Esophagus muscularis mucosa (tissue), 4 donors: ENCODE measurements around the gene EGFL7. TPM values are rescaled to one million over a fixed set of nuclear protein-coding genes. Genes with fewer than 3 reads are reported as not detected.

Experiments
- DNase-seq: peaks from one replicate; pipeline ENCODE4 v3.0.0-alpha.2; 2017; ENCODE audit errors: extremely low spot score
- H3K27ac ChIP-seq, 4 donors: fragments of 200-600 bp; sonication (generic); replicated peaks in 1 of 4; 1 replicate in 3 of 4; 2 replicates in 1 of 4; pipeline ENCODE4 v1.5.1; 2016 to 2019; ENCODE audit warnings: mild to moderate bottlenecking in 1 of 4
- H3K27me3 ChIP-seq, 4 donors: fragments of 200-600 bp; sonication (generic); one replicate each; pipeline versions ENCODE4 v1.5.1 to v1.6.0; 2016 to 2019
- H3K36me3 ChIP-seq, 4 donors: fragments of 200-600 bp; sonication (generic); one replicate each; pipeline ENCODE4 v1.5.1; 2016 to 2019
- H3K4me1 ChIP-seq, 4 donors: fragments of 200-600 bp; sonication (generic); one replicate each; pipeline ENCODE4 v1.5.1; 2016 to 2019
- H3K4me3 ChIP-seq, 4 donors: fragments of 200-600 bp; sonication (generic); 1 replicate in 2 of 4; 2 replicates in 2 of 4; pipeline ENCODE4 v1.5.1; 2016 to 2019; ENCODE audit warnings: mild to moderate bottlenecking in 4 of 4, moderate library complexity in 1 of 4
- H3K9me3 ChIP-seq, 4 donors: fragments of 200-600 bp; sonication (generic); 1 replicate in 3 of 4; 2 replicates in 1 of 4; pipeline ENCODE4 v1.5.1; 2016 to 2019
- EP300 ChIP-seq: sonication (generic); formaldehyde crosslinking; IDR thresholded peaks from one replicate; pipeline ENCODE4 v1.6.1; 2017; ENCODE audit warnings: antibody characterized with exemption
- POLR2A ChIP-seq: fragments of 450-650 bp; IDR thresholded peaks from one replicate; pipeline ENCODE4 v1.6.1; 2017; ENCODE audit warnings: antibody characterized with exemption, moderate library complexity, mild to moderate bottlenecking, low read depth
- POLR2AphosphoS5 ChIP-seq, 2 donors: sonication (generic); formaldehyde crosslinking; IDR thresholded peaks; one replicate each; pipeline ENCODE4 v1.6.1; 2017; ENCODE audit warnings: antibody characterized with exemption in 2 of 2
- WGBS: methylation state at CpG from one replicate; pipeline ENCODE4 v1.1.5; 2018; 5-methylcytosine and 5-hydroxymethylcytosine counted together
- intact Hi-C: fragments of 100-400 bp; cut with DNase I; formaldehyde crosslinking; loops from one replicate; pipeline ENCODE4 v1.15.1; 2023
- total RNA-seq, 4 donors: library from RNA; depleted of rRNA; stranded (reverse); fragments of >200 nt; gene quantifications; one replicate each; pipeline versions ENCODE4 v1.1.0 to v1.2.1, GENCODE V29; 2016
- TF ChIP-seq, protein P1 (sequence below), 3 experiments: fragments of 200-600 bp in 2 of 3; fragments of 450-650 bp in 1 of 3; sonication (generic) in 2 of 3; IDR thresholded peaks; one replicate each; pipeline ENCODE4 v1.5.1; 2017 to 2019; ENCODE audit warnings: antibody characterized with exemption in 3 of 3, mild to moderate bottlenecking in 2 of 3, moderate library complexity in 1 of 3

EGFL7 gene
- total RNA-seq, 4 donors from 2014 or later = 33.2 to 134 (median 78.7) TPM

DNA sequence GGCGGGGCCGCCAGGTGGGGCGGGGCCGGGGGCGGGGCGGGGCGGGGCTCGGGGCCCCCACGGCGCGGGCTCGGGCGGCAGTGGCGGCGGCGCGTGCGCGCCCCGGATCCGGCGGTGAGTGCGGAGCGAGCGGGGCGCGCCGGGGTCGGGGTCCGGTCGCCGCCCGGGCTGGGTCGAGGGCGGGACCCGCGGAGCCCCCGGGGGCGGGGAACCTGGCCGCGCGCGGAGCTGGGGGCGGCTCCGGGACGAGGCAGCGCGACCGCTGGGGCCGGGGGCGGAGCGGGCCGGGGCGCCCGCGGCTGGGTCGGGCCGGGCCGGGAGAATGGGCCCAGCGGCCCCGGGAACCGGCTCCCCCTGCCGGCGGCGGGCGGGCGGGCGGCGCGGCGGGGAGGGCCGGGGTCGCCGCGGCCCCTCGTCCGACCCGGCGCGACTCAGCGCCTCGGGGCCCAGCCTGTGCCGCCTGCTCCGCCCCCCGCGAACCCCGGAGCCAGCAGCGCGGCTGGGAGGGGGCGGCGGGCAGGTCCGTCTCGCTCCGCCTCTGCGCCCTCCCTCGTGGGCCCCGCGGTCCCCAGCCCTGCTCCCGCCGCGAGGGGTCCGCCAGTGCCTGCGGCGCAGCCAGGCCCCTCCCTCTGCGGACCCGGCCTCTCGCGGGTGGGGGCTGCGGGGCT is 3.1 kb downstream of the EGFL7 start:
- no CpG with 5 or more reads among the region's 109 CpGs for WGBS
- H3K9me3 ChIP-seq = no peaks in the 10 kb centered on the region
- H3K36me3 ChIP-seq = peaks cover 0 to 67% (median 7%) of the 10 kb centered on the region in 4 donors
- peaks cover 0 to 90% (median 5%) of the 10 kb centered on the region in 4 donors for H3K27me3 ChIP-seq
- intact Hi-C loops = no loop called here
- H3K4me3 ChIP-seq = peak overlapping the region; percentile 53 to 65 (median 56)
- peak overlapping the region in 2 of 4 donors; percentile 60 to 67 for H3K27ac ChIP-seq
- peaks cover 3 to 25% (median 16%) of the 10 kb centered on the region in 4 donors for H3K4me1 ChIP-seq
- TF ChIP-seq, protein P1, sequence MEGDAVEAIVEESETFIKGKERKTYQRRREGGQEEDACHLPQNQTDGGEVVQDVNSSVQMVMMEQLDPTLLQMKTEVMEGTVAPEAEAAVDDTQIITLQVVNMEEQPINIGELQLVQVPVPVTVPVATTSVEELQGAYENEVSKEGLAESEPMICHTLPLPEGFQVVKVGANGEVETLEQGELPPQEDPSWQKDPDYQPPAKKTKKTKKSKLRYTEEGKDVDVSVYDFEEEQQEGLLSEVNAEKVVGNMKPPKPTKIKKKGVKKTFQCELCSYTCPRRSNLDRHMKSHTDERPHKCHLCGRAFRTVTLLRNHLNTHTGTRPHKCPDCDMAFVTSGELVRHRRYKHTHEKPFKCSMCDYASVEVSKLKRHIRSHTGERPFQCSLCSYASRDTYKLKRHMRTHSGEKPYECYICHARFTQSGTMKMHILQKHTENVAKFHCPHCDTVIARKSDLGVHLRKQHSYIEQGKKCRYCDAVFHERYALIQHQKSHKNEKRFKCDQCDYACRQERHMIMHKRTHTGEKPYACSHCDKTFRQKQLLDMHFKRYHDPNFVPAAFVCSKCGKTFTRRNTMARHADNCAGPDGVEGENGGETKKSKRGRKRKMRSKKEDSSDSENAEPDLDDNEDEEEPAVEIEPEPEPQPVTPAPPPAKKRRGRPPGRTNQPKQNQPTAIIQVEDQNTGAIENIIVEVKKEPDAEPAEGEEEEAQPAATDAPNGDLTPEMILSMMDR (IDR thresholded peaks at IDR 0.05) = peak in 1 of 3 experiments; percentile 2
- TF ChIP-seq POLR2AphosphoS5 (IDR thresholded peaks at IDR 0.05) = no peak
- no peak for DNase-seq

DNA sequence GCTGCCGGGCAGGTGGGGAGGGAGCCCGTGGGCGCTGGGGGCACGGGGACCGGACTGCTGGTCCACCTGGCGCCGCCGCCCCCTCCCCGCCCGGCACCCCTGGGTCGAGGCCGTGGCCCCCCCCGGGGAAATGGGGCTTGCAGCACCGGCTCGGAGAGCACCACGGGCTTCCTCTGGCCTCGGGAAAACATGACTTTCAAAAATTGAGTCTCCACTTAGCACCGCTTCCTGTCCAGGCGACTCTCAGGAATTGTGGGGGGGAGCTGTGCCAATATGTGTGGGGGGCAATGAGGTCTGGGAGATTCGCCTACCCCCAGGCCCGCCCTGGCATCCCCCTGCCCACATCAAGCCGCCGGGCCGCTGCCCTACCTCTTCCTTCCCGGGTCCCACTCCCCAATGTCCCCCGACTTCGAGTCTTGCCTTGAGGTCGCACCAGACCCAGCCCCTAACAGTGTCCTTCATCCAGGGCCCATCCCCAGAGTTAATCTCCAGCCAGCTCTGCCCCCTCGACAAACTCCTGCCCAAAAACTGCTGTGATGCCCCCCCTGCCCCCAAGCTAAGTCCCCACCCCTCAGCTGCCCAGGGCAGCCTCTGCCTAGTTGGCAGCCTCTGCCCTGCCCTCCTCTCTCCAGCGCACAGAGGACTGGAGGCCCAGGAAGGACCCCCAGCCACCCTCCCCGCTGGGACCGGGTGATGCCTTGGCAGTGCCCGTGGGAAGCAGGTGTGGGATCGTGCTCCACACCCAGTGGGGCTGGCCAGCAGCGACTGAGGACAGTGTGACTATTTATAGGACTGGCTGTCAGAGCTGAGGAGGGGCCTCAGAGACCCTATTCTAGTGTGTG is 3.9 kb downstream of the EGFL7 start:
- no peaks in the 10 kb centered on the region for H3K9me3 ChIP-seq
- TF ChIP-seq POLR2AphosphoS5 (IDR thresholded peaks at IDR 0.05) = no peak
- TF ChIP-seq POLR2A = no peak
- TF ChIP-seq EP300 = no peak
- TF ChIP-seq, protein P1 (IDR thresholded peaks at IDR 0.05) = no peak
- H3K4me3 ChIP-seq = peak overlapping the region; percentile 53 to 65 (median 56)
- intact Hi-C loops = no loop called here
- DNase-seq = no peak
- peaks cover 0 to 72% (median 7%) of the 10 kb centered on the region in 4 donors for H3K36me3 ChIP-seq
- H3K27ac ChIP-seq = peak overlapping the region in 2 of 4 donors; percentile 60 to 67
- peaks cover 3 to 32% (median 20%) of the 10 kb centered on the region in 4 donors for H3K4me1 ChIP-seq
- H3K27me3 ChIP-seq = peaks cover 0 to 91% (median 5%) of the 10 kb centered on the region in 4 donors
- 43% methylated on average over 16 of the region's 35 CpGs for WGBS

DNA sequence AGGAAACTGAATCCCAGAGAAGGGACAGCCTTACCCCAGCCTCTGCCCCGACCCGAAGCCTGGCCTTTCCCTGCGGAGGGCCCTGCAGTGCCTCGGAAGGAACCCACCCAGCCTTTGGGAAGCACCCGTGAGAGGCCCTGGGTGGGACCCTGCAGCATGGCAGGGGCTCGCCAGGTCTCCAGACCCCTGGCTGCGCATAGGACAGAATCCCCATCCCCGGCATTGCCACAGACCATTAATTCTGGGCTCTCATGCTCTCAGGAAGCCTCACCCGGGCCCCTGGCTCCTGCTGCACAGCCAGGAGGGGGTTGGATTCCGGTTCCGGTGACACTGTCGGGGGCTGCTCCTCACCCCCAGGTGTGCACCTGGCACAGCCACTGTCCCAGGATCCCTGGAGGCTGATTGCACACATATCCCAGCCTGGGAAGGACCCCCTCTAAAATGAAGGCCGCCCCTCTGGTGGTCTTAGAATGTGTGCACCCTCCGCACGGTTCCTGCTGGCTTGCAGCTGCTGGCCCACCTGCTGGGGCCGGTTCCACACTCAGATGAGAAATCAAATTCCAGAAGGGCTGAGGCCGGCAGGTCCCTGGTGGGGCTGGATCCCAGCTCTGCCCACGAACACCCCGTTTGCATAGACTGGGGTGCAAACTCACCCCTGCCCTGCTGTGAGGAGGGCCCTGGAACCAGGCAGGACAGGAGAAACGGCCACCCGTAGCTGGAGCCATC is 4.7 kb downstream of the EGFL7 start:
- Histone ChIP-seq H3K9me3 (no peaks in the 10 kb centered on the region), H3K27ac (peak overlapping the region in 2 of 4 donors; percentile 60 to 67), H3K27me3 (peaks cover 0 to 86% (median 5%) of the 10 kb centered on the region in 4 donors), H3K4me3 (peak overlapping the region; percentile 53 to 65 (median 56)), H3K4me1 (peaks cover 6 to 39% (median 21%) of the 10 kb centered on the region in 4 donors), H3K36me3 (peaks cover 0 to 80% (median 9%) of the 10 kb centered on the region in 4 donors)
- WGBS = 74% methylated on average over 13 of the region's 21 CpGs
- intact Hi-C loops = no loop called here
- no peak for DNase-seq
- no peak for TF ChIP-seq POLR2A
- no peak for TF ChIP-seq EP300
- no peak for TF ChIP-seq POLR2AphosphoS5 (IDR thresholded peaks at IDR 0.05)
- TF ChIP-seq, protein P1 (IDR thresholded peaks at IDR 0.05) = no peak

DNA sequence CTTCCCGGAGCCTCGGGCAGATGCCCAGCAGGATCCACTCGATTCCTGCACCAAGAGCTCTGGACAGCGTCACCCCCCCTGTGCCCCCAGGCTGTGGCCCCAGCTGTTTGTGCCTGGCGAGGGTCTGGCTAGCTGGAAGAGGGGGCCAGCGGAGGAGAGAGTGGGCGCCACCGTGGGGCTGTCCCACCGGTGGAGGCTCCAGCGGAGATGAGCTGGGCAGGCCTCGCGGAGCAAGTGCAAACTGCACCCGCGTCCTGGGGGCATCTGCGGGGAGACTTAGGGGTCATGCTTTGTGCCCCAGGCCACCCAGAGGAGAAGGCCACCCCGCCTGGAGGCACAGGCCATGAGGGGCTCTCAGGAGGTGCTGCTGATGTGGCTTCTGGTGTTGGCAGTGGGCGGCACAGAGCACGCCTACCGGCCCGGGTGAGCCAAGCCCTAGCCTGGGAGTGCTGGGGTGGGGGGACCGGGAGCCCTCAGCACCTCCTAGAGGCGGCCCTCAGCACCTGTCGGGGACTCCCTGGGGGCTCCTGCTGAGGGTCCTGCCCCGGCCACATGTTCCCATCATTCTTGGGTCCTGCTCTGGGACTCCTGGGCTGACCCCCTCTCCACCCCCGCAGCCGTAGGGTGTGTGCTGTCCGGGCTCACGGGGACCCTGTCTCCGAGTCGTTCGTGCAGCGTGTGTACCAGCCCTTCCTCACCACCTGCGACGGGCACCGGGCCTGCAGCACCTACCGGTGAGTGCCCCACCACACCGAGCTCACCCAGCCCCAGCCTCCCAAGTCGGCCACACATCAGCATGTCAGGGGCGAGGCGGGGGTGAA is 5.4 kb downstream of the EGFL7 start:
- WGBS = 67% methylated on average over 18 of the region's 40 CpGs
- no peak for TF ChIP-seq EP300
- Histone ChIP-seq H3K36me3 (peaks cover 0 to 88% (median 14%) of the 10 kb centered on the region in 4 donors), H3K27ac (peak overlapping the region in 2 of 4 donors; percentile 10 to 67), H3K4me3 (peak overlapping the region; percentile 53 to 65 (median 56)), H3K4me1 (peaks cover 6 to 46% (median 21%) of the 10 kb centered on the region in 4 donors), H3K9me3 (no peaks in the 10 kb centered on the region), H3K27me3 (peaks cover 0 to 78% (median 5%) of the 10 kb centered on the region in 4 donors)
- no peak for DNase-seq
- intact Hi-C loops = no loop called here
